HFF-Myc (cell line): Measurements from ENCODE around the gene PARD3.
"Not testable (repeated sequence)": the region's sequence is repeated elsewhere in the genome, so short reads cannot be mapped to it uniquely, and the experiment has no call there.

Experiments
- DNase-seq: peaks from one replicate; pipeline ENCODE4 v3.0.0-alpha.2; 2011; ENCODE audit warnings: low read depth; ENCODE audit errors: extremely low read depth
- H3K4me3 ChIP-seq: replicated peaks from 2 replicates; pipeline ENCODE4 v1.5.1; 2011; ENCODE audit warnings: low read depth, mild to moderate bottlenecking, control low read depth, low read length
- TF ChIP-seq, protein P1 (sequence below): IDR thresholded peaks from 2 replicates; pipeline ENCODE4 v1.5.1; 2012; ENCODE audit warnings: mild to moderate bottlenecking, low read depth, low read length, control low read depth; ENCODE audit errors: missing control alignments

The PARD3 gene

GRCh38 chr10:34075254-34075926, 739.7 kb downstream of the PARD3 start:
- TF ChIP-seq, protein P1, sequence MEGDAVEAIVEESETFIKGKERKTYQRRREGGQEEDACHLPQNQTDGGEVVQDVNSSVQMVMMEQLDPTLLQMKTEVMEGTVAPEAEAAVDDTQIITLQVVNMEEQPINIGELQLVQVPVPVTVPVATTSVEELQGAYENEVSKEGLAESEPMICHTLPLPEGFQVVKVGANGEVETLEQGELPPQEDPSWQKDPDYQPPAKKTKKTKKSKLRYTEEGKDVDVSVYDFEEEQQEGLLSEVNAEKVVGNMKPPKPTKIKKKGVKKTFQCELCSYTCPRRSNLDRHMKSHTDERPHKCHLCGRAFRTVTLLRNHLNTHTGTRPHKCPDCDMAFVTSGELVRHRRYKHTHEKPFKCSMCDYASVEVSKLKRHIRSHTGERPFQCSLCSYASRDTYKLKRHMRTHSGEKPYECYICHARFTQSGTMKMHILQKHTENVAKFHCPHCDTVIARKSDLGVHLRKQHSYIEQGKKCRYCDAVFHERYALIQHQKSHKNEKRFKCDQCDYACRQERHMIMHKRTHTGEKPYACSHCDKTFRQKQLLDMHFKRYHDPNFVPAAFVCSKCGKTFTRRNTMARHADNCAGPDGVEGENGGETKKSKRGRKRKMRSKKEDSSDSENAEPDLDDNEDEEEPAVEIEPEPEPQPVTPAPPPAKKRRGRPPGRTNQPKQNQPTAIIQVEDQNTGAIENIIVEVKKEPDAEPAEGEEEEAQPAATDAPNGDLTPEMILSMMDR, result no peak
- no peak for DNase-seq
- H3K4me3 ChIP-seq, result no peak overlapping the region

DNA sequence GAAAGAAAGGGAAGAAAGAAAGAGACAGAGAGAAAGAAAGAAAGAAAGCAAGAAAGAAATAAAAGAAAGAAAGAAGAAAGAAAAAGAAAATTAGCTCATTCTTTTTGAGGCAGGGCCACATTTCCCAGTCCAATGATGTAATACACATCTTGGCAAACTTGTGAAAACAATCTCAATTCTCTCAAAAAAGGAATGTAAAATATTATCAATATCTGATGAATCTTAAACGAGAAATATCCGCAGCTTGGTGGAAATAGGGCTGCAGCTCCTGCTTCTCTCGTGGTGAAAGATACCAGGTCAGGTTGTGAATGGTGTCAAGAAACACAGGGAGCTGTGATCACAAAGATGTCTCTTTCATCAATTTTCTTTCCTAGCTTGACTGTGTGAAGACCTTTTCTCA, 741.0 kb downstream of the PARD3 start:
- TF ChIP-seq, protein P1, result no peak
- no peak overlapping the region for H3K4me3 ChIP-seq
- no peak for DNase-seq

DNA sequence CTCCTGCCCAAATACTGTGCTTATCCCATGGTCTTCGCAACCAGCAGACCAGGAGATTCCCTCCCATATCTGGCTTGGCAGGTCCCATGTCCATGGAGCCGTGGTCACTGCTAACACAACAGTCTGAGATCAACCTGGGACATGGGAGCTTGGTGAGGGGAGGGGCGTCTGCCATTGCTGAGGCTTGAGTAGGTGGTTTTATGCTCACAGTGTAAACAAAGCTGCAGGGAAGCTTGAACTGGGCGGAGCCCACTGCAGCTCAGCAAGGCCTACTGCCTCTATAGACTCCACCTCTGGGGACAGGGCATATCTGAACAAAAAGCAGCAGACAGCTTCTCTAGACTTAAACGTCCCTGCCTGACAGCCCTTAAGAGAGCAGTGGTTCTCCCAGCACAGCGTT, 747.4 kb downstream of the PARD3 start:
- H3K4me3 ChIP-seq, DNase-seq: not testable (repeated sequence)

DNA sequence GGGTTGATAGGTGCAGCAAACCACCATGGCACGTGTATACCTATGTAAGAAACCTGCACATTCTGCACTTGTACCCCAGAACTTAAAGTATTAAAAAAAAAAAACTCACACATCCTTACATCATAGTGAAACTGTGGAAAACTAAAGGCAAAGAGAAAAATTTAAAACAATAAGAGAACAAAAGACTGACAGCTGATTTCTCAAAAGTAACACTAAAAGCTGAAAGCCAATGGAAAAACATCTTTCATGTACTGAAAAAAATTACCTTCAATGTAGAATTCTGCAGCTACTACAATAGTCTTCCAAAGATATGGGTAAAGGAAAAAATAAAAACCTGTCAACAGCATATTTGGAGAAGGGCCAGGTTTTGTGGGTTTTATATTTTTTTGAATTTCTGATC, 751.5 kb downstream of the PARD3 start:
- no peak for DNase-seq
- no peak overlapping the region for H3K4me3 ChIP-seq
- TF ChIP-seq, protein P1, result no peak

DNA sequence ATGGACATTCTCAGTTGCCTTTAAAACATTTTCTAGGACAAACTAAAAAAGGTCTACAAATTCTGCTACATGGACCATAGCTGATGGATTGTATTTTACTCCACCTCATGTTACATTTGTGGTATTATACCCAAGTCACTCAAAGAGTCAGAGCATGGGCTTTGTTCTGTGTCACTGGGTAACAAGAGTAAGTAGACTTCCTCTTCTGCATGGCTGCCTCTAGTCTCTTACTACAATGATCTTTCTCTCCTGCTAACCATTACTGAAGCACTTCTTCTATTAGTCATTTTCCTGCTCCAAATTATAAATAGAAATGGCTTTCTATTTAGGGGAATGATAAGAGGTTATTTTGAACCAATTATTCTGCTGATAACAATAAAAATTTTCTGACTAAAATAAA, 753.3 kb downstream of the PARD3 start:
- TF ChIP-seq, protein P1, result no peak
- DNase-seq, result no peak
- H3K4me3 ChIP-seq, result no peak overlapping the region
